NCI-H345 (cell line): ENCODE results near the gene RHOB.

ENCODE experiments used
- DNase-seq: peaks from one replicate; lab custom pipeline; 2025; lab: John Stamatoyannopoulos, UW

The RHOB gene

GRCh38 chr2:20438334-20439192, 8.3 kb upstream of the RHOB start:
- DNase-seq, result peak; percentile 77

DNA sequence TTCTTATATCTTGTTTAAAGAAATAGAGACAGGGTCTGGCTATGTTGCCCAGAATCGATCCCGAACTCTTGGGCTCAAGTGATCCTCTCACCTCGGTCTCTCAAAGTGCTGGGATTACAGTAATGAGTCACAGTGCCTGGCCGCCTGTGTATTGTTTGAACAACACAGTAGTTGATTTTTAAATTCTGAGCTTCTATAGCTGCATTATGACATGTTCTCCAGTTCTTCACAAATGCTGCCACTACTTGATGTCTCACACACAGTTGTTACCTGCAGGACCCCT, 7.7 kb upstream of the RHOB start:
- peak; percentile 32 for DNase-seq

DNA sequence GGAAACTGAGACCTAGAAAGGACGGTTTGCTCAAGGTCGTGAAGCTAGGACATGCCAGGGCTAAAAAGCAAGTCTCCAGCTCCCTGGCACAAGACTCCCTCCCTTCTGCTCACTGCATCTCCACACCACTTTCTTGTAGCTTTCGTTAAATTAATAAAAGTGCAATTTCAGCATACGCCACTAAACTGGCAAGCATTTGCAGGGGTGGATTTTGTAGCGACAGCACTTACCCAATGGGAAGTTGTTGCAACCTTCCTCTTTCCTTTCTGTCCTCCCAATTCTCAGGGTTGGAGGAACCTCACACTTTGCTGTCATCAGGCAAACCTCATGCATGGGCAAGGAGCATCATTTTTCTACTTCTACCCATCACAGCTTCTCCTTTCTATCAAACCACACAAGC, 7.4 kb upstream of the RHOB start:
- DNase-seq, result no peak

DNA sequence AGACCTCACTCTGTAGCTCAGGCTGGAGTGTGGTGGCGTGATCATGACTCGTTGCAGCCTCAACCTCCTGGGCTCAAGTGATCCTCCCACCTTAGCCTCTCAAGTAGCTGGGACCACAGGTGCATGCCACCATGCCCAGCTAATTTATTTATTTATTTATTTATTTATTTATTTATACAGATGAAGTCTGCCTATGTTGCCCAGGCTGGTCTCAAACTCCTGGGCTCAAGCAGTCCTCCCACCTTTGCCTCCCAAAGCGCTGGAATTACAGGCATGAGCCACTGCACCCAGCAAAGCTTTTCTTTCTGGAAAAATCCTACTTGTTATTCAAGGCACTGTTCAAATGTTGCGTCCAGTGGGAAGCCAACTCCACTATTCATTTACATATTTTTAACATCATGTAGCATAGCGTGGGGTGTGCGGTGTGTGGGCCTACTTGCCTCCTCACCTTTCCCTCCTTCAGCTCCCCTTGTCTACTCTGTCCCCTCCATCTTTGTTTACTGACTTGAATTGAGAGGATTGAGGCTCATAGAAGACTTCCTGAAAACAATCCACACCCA, 6.8 kb upstream of the RHOB start:
- no peak for DNase-seq

- DNase-seq, result peak; percentile 16
Measured at GRCh38 chr2:20443276-20443920, 3.5 kb upstream of the RHOB start.

GRCh38 chr2:20444101-20444992, 2.5 kb upstream of the RHOB start:
- DNase-seq, result no peak

DNA sequence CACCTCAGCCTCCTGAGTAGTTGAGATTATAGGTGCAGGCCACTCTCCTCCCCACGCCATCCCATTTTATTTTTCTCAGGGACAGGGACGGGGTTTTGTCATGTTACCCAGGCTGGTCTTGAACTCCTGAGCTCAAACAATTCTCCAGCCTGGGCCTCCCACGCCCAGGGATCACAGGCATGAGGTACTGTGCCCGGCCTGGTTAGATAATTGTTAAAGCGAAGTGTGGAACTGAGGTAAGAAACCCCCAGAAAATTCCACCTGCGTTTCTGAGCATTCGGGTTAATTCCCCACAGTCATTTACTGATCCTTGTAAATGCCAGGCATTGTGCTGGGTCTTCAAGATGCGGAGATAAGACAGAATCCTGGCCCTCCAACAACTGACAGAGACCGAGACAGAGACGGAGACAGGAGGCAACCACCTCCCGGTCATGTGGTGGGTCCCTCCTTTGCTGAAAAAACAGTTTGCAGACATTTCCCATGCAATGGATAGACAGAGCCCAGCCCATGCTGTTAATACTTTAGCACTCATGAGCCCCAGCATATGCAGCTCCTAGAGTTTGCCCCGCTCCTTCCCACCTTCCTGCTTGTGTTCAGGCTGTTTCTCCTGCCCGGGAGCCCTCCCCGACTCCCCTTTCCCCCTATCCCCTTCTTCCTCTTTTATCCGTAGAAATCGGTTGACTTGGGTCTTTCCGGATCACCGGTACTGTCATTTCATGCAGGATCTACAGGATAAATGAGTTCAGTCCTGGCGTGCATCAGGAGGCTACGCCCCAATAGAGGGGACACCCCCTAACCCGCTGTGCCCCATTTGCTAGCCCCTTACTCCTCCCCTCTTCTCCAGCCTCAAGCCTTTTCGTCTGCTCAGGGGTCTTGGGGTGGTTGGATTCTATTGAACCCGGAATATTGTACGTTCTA, 1.6 kb upstream of the RHOB start:
- no peak for DNase-seq

DNA sequence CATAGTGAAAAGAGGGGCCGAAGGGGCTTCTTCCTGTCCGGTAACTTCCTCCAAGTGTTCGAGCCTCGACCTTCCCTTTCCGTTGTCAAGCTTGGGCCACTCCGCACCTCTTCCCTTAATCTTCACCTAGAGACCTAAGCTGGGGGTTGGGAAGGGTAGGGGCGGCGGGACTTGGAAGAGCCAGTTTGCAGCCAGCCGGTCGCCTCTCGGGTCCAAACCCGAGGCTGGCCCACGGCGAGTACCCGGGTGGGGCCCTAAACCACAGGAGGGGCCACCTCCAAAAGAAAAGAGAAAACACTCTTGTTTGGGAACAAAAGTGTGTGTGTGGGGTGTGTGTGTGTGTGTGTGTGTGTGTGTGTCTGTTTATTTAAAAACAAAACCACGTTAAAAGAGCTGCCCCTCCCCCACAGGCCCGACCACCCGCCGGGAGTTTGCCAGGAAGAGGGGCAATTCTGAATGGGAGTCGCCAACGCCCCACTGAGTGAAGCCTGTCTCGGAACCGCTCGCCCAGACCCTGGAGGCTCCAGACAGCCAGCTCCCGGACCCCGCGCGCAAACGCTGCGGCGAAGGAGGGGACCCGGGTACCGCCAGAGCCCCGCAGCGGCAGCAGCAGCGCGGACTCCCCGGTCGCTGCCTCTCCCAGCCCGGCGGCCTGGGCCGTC, 488 bp upstream of the RHOB start:
- DNase-seq, result no peak

DNA sequence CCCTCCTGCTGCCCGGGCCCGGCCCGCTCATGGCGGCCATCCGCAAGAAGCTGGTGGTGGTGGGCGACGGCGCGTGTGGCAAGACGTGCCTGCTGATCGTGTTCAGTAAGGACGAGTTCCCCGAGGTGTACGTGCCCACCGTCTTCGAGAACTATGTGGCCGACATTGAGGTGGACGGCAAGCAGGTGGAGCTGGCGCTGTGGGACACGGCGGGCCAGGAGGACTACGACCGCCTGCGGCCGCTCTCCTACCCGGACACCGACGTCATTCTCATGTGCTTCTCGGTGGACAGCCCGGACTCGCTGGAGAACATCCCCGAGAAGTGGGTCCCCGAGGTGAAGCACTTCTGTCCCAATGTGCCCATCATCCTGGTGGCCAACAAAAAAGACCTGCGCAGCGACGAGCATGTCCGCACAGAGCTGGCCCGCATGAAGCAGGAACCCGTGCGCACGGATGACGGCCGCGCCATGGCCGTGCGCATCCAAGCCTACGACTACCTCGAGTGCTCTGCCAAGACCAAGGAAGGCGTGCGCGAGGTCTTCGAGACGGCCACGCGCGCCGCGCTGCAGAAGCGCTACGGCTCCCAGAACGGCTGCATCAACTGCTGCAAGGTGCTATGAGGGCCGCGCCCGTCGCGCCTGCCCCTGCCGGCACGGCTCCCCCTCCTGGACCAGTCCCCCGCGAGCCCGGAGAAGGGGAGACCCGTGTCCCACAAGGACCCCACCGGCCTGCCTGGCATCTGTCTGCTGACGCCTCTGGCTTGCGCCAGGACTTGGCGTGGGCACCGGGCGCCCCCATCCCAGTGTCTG, 767 bp downstream of the RHOB start:
- peak; percentile 66 for DNase-seq

GRCh38 chr2:20448246-20448976, 1.5 kb downstream of the RHOB start:
- peak; percentile 53 for DNase-seq

DNA sequence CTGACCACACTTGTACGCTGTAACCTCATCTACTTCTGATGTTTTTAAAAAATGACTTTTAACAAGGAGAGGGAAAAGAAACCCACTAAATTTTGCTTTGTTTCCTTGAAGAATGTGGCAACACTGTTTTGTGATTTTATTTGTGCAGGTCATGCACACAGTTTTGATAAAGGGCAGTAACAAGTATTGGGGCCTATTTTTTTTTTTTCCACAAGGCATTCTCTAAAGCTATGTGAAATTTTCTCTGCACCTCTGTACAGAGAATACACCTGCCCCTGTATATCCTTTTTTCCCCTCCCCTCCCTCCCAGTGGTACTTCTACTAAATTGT, 2.1 kb downstream of the RHOB start:
- no peak for DNase-seq

GRCh38 chr2:20449501-20450200, 2.8 kb downstream of the RHOB start:
- DNase-seq, result no peak

GRCh38 chr2:20450201-20450999, 3.5 kb downstream of the RHOB start:
- no peak for DNase-seq

DNA sequence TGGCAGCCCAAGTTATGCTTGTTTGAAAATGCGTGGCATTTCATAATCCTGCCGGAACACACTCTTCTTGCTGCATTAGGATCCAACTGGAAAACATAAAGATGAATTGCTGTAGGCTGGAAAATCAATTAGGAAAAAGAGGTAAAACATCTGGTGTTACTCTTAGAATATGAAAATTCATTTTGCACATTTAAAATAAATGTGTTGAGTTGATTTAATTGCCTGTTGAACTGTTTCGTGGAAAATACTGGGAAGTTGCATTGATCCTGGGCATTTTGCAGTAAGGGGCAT, 4.1 kb downstream of the RHOB start:
- DNase-seq, result no peak

- DNase-seq, result no peak
Measured at GRCh38 chr2:20451341-20451740, 4.5 kb downstream of the RHOB start.

GRCh38 chr2:20451761-20452499, 5.1 kb downstream of the RHOB start:
- no peak for DNase-seq

GRCh38 chr2:20452551-20452950, 5.7 kb downstream of the RHOB start:
- no peak for DNase-seq
